A549 (cell line): ENCODE results near the gene PPME1. TPM values are rescaled to one million over a fixed set of nuclear protein-coding genes. Genes with fewer than 3 reads are reported as not detected.
A peak's percentile ranks its signal among the peaks of the same experiment; 100 is the strongest.

Source experiments
- ATAC-seq, 2 experiments: fragments of 200-7000 bp in 1 of 2; fragments of >200 bp in 1 of 2; cut with Nextera tagmentation in 1 of 2; cut with Tn5 transposase in 1 of 2; 3 replicates each; pipeline versions ENCODE4 v1.8.0 to v1.9.1; 2018 to 2020; ENCODE audit warnings: mild to moderate bottlenecking in 1 of 2, moderate library complexity in 1 of 2
- CTCF ChIA-PET: fragments of 300-600 bp; sonication (Branson Sonifier 250); formaldehyde crosslinking; extraction: SDS; loops from one replicate; lab custom pipeline; 2021; ENCODE audit warnings: antibody characterized with exemption, inconsistent platforms; lab: Yijun Ruan, JAX
- POLR2A ChIA-PET: fragments of 350-600 bp; formaldehyde crosslinking; extraction: SDS; loops from one replicate; lab custom pipeline; 2021; ENCODE audit warnings: antibody characterized with exemption, inconsistent platforms; lab: Yijun Ruan, JAX
- DNase-seq, 2 experiments: peaks; one replicate each; pipeline versions ENCODE4 v3.0.0 to v3.0.0-alpha.2; 2011 to 2016; ENCODE audit warnings: low read depth in 1 of 2, low spot score in 1 of 2
- FAIRE-seq: peaks from 2 replicates; lab custom pipeline; 2011; peaks lifted over from hg19 to GRCh38; lab: Jason Lieb, UNC
- H3K27ac ChIP-seq, 2 experiments: fragments of >200 bp; sonication (Bioruptor Twin); formaldehyde crosslinking; 3 replicates each; pipeline ENCODE4 v1.5.1; 2016 to 2017
- H3K4me1 ChIP-seq: fragments of >200 bp; sonication (Bioruptor Twin); formaldehyde crosslinking; 3 replicates; pipeline ENCODE4 v1.6.1; 2016
- H3K4me2 ChIP-seq: fragments of >200 bp; sonication (Bioruptor Twin); formaldehyde crosslinking; 3 replicates; pipeline ENCODE4 v1.6.1; 2016
- H3K4me3 ChIP-seq: fragments of >200 bp; sonication (Bioruptor Twin); formaldehyde crosslinking; 3 replicates; pipeline ENCODE4 v1.5.1; 2016
- H3K9me3 ChIP-seq: fragments of >200 bp; sonication (Bioruptor Twin); formaldehyde crosslinking; 3 replicates; pipeline ENCODE4 v1.6.1; 2016
- CBX2 ChIP-seq: fragments of 200-600 bp; sonication (generic); IDR thresholded peaks from 2 replicates; pipeline ENCODE4 v1.6.1; 2016; ENCODE audit warnings: low read depth, mild to moderate bottlenecking, borderline replicate concordance
- EHF ChIP-seq: fragments of 250-450 bp; sonication (Bioruptor Pico); IDR thresholded peaks from 2 replicates; pipeline ENCODE4 v1.5.0; 2020; ENCODE audit warnings: mild to moderate bottlenecking
- ELK1 ChIP-seq: fragments of 150-350 bp; IDR thresholded peaks from 2 replicates; pipeline ENCODE4 v1.6.1; 2014; ENCODE audit warnings: low read depth, mild to moderate bottlenecking, low read length
- ESRRA ChIP-seq: fragments of 150-350 bp; IDR thresholded peaks from 2 replicates; pipeline ENCODE4 v1.6.1; 2014; ENCODE audit warnings: mild to moderate bottlenecking, low read length, borderline replicate concordance
- GATA3 ChIP-seq: IDR thresholded peaks from 2 replicates; pipeline ENCODE4 v1.6.1; 2012; ENCODE audit warnings: borderline replicate concordance
- HDAC2 ChIP-seq: fragments of 200-600 bp; sonication (generic); IDR thresholded peaks from 2 replicates; pipeline ENCODE4 v1.6.1; 2016
- HOXB13 ChIP-seq: fragments of 250-450 bp; sonication (Bioruptor Pico); IDR thresholded peaks from 2 replicates; pipeline ENCODE4 v1.5.0; 2020; ENCODE audit warnings: low read depth, mild to moderate bottlenecking, moderate library complexity
- HOXB5 ChIP-seq: fragments of 250-450 bp; sonication (Bioruptor Pico); IDR thresholded peaks from 2 replicates; pipeline ENCODE4 v1.5.0; 2020; ENCODE audit warnings: mild to moderate bottlenecking, moderate library complexity
- JUN ChIP-seq, 2 experiments: fragments of >200 bp; sonication (Bioruptor Twin); formaldehyde crosslinking; IDR thresholded peaks; 2 replicates in 1 of 2; 3 replicates in 1 of 2; pipeline ENCODE4 v1.6.1; 2016 to 2017
- KDM1A ChIP-seq: fragments of 200-600 bp; sonication (generic); IDR thresholded peaks from 2 replicates; pipeline ENCODE4 v1.6.1; 2016; ENCODE audit warnings: low read depth, mild to moderate bottlenecking
- PHF8 ChIP-seq: fragments of 200-600 bp; sonication (generic); IDR thresholded peaks from 2 replicates; pipeline ENCODE4 v1.6.1; 2016; ENCODE audit warnings: low read depth, mild to moderate bottlenecking, antibody characterized with exemption, moderate library complexity, borderline replicate concordance
- RAD21 ChIP-seq, 2 experiments: fragments of >200 bp in 1 of 2; sonication (Bioruptor Twin) in 1 of 2; formaldehyde crosslinking in 1 of 2; IDR thresholded peaks in 1 of 2; conservative IDR thresholded peaks in 1 of 2; 2 replicates in 1 of 2; 3 replicates in 1 of 2; pipeline ENCODE4 v1.6.1; 2012 to 2018; ENCODE audit warnings: inconsistent platforms in 1 of 2
- RARB ChIP-seq: fragments of 250-450 bp; sonication (Bioruptor Pico); IDR thresholded peaks from 2 replicates; pipeline ENCODE4 v1.8.0; 2021; ENCODE audit warnings: mild to moderate bottlenecking, moderate library complexity
- RFX5 ChIP-seq: fragments of 450-650 bp; IDR thresholded peaks from 2 replicates; pipeline ENCODE4 v1.7.1; 2014; ENCODE audit warnings: antibody characterized with exemption, mild to moderate bottlenecking, moderate library complexity
- RNF2 ChIP-seq: fragments of 200-600 bp; sonication (generic); IDR thresholded peaks from 2 replicates; pipeline ENCODE4 v1.6.1; 2016; ENCODE audit warnings: low read depth, mild to moderate bottlenecking, antibody characterized with exemption, moderate library complexity, borderline replicate concordance
- SMC3 ChIP-seq: fragments of >200 bp; sonication (Bioruptor Twin); formaldehyde crosslinking; IDR thresholded peaks from 3 replicates; pipeline ENCODE4 v1.6.1; 2018; ENCODE audit warnings: inconsistent platforms
- TFCP2L1 ChIP-seq: fragments of 250-450 bp; sonication (Bioruptor Pico); IDR thresholded peaks from 2 replicates; pipeline ENCODE4 v1.5.0; 2021; ENCODE audit warnings: mild to moderate bottlenecking
- ZC3H11A ChIP-seq: fragments of 450-650 bp; IDR thresholded peaks from 2 replicates; pipeline ENCODE4 v1.6.1; 2014; ENCODE audit warnings: antibody characterized with exemption, mild to moderate bottlenecking
- ZFP36 ChIP-seq: fragments of 450-650 bp; IDR thresholded peaks from 2 replicates; pipeline ENCODE4 v1.6.1; 2014; ENCODE audit warnings: borderline replicate concordance; ENCODE audit not compliant: partially characterized antibody
- WGBS: methylation state at CpG from one replicate; pipeline ENCODE4 v1.1.6; 2017; ENCODE audit errors: missing lambda C conversion rate; 5-methylcytosine and 5-hydroxymethylcytosine counted together
- polyA plus RNA-seq, 4 experiments: library from polyadenylated mRNA; depleted of rRNA in 3 of 4; stranded (reverse); fragments of >200 nt; fragmentation: RNase III in 1 of 4; extraction: RNeasy Plus Mini Kit Qiagen cat#74134 plus additional on column Dnase treatment in 1 of 4; gene quantifications; 2 replicates in 3 of 4; 3 replicates in 1 of 4; pipeline ENCODE4 v1.2.3, GENCODE V29; 2011 to 2017
- TF ChIP-seq, protein P1 (sequence below): fragments of 250-450 bp; sonication (Bioruptor Pico); IDR thresholded peaks from 2 replicates; pipeline ENCODE4 v1.5.0; 2020; ENCODE audit warnings: low read depth, mild to moderate bottlenecking, moderate library complexity
- TF ChIP-seq, protein P2 (sequence below): IDR thresholded peaks from 2 replicates; pipeline ENCODE4 v1.6.1; 2012
- TF ChIP-seq, protein P3 (sequence below): fragments of 250-450 bp; sonication (Bioruptor Pico); IDR thresholded peaks from 2 replicates; pipeline ENCODE4 v1.5.0; 2021; ENCODE audit warnings: mild to moderate bottlenecking, moderate library complexity, borderline replicate concordance

The PPME1 gene
- polyA plus RNA-seq, 2 of the 4 experiments (the other 2 are of a cell fraction), result 82.6 to 89.8 TPM

DNA sequence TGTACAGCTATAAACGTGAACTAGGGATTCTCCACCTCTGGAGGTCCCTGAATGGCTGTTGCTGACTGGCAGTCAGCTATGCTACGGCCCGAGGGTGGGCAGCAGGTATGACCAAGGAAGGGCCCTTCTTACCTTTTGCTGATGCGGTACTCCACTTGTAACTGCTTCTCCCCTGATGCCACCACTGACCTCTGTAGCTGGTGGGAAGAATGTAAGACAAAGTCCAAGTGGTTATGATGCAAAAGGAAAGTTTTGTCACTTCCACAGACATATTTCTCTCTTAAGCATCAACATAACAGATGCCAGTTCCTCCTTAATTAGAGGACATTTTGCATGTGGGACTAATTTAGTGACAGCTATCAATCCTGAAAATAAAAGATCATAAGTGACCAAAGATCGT lies 108.2 kb downstream of the PPME1 start:
- Histone ChIP-seq H3K4me1 (peaks cover 66% of the 10 kb centered on the region), H3K9me3 (no peaks in the 10 kb centered on the region), H3K27ac (peak overlapping the region; percentile 94 to 98), H3K4me2 (peak overlapping the region; percentile 65)
- 15% methylated on average over 5 of the region's 5 CpGs for WGBS
- POLR2A ChIA-PET, result interaction anchor here (1.0 to 1.8 kb wide), 6 partner anchors 9 to 214 kb away, joined by 3 to 8 read pairs (median 6); partner anchors contain the start of gene PGM2L1
- TF ChIP-seq HOXB13 (CRISPR knock-in tag), result peak; percentile 12; the same call in 1 of the 2 replicates
- peak; percentile 77; the same call in 1 of the 2 replicates for TF ChIP-seq ESRRA
- TF ChIP-seq RFX5, result no peak
- TF ChIP-seq RARB, result peak; percentile 32; the same call in 1 of the 2 replicates
- TF ChIP-seq JUN (IDR thresholded peaks at IDR 0.05), result peak in 1 of 2 experiments; percentile 0; a peak in 2 of 5 replicates
- TF ChIP-seq, all 56 proteins: peak for 4
- ATAC-seq (peak; percentile 57 to 66), DNase-seq (peak in 1 of 2 experiments; percentile 70), FAIRE-seq (no peak)
- peak overlapping the region; percentile 3; the same call in 1 of the 3 replicates for H3K4me3 ChIP-seq
- CTCF ChIA-PET, result interaction anchor here (0.9 to 6.0 kb wide), 5 partner anchors 24 to 461 kb away, joined by 3 to 32 read pairs (median 3); no protein-coding TSS in a partner anchor

DNA sequence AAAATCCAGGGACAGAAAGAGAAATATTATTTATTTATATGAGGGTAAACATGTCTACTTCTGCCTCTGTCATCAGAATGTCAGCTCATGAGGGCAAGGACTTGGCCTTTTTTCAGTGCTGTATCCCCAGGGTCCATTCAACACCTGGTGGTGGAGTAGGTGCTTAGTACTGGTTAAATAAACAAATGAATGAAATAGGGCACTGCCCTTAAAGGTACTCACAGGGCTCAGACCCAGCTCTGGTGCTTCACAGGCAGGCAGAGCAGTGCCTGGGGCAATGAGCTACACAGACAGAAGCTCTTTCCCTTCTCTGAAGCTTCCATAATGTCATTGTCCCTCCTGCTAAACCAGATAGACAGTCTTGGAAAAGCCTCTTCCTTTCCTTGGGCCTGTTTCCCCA lies 109.4 kb downstream of the PPME1 start:
- no peak overlapping the region for H3K4me3 ChIP-seq
- TF ChIP-seq RARB (no peak), RNF2 (no peak), ELK1 (no peak), SMC3 (no peak), ZFP36 (no peak), HDAC2 (no peak), TFCP2L1 (CRISPR knock-in tag) (no peak), EHF (CRISPR knock-in tag) (no peak), KDM1A (no peak), RAD21 (conservative IDR thresholded peaks at IDR 0.05 in 1 of 2, IDR thresholded peaks at IDR 0.05 in 1 of 2) (no peak), PHF8 (no peak), GATA3 (no peak), ZC3H11A (no peak), HOXB5 (CRISPR knock-in tag) (no peak), CBX2 (no peak)
- TF ChIP-seq, protein P1, sequence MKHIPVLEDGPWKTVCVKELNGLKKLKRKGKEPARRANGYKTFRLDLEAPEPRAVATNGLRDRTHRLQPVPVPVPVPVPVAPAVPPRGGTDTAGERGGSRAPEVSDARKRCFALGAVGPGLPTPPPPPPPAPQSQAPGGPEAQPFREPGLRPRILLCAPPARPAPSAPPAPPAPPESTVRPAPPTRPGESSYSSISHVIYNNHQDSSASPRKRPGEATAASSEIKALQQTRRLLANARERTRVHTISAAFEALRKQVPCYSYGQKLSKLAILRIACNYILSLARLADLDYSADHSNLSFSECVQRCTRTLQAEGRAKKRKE, result no peak
- TF ChIP-seq, protein P2, sequence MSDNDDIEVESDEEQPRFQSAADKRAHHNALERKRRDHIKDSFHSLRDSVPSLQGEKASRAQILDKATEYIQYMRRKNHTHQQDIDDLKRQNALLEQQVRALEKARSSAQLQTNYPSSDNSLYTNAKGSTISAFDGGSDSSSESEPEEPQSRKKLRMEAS, result no peak
- TF ChIP-seq, protein P3, sequence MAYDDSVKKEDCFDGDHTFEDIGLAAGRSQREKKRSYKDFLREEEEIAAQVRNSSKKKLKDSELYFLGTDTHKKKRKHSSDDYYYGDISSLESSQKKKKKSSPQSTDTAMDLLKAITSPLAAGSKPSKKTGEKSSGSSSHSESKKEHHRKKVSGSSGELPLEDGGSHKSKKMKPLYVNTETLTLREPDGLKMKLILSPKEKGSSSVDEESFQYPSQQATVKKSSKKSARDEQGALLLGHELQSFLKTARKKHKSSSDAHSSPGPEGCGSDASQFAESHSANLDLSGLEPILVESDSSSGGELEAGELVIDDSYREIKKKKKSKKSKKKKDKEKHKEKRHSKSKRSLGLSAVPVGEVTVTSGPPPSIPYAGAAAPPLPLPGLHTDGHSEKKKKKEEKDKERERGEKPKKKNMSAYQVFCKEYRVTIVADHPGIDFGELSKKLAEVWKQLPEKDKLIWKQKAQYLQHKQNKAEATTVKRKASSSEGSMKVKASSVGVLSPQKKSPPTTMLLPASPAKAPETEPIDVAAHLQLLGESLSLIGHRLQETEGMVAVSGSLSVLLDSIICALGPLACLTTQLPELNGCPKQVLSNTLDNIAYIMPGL, result no peak
- H3K9me3 ChIP-seq, result no peaks in the 10 kb centered on the region
- H3K27ac ChIP-seq, result peak overlapping the region; percentile 94 to 98
- no peak for ATAC-seq
- FAIRE-seq, result no peak
- CTCF ChIA-PET, result interaction anchor here (0.8 to 6.0 kb wide), 5 partner anchors 25 to 464 kb away, joined by 3 to 32 read pairs (median 3); no protein-coding TSS in a partner anchor
- H3K4me1 ChIP-seq, result peaks cover 79% of the 10 kb centered on the region
- H3K4me2 ChIP-seq, result peak overlapping the region; percentile 65; the same call in 2 of the 3 replicates
- POLR2A ChIA-PET, result interaction anchor here (1.8 kb wide), 1 partner anchor 212 kb away, joined by 5 read pairs; no protein-coding TSS in a partner anchor
- DNase-seq, result no peak
